ENCODE data around the gene CFAP58. TPM values are rescaled to one million over a fixed set of nuclear protein-coding genes. Genes with fewer than 3 reads are reported as not detected.

CFAP58 gene
- total RNA-seq, 2 donors from 2014 or later: 0.68 to 0.97 TPM

GRCh38 chr10:104434601-104435000 is 81.0 kb downstream of the CFAP58 start:
- Histone ChIP-seq H3K27ac (ENCODE audit: low read depth, low read length) (no peak overlapping the region), H3K36me3 (ENCODE audit: control insufficient read depth, insufficient read depth, low read length) (no peaks in the 10 kb centered on the region), H3K9me3 (ENCODE audit: control insufficient read depth, low read length) (no peaks in the 10 kb centered on the region), H3K4me3 (ENCODE audit: low read length) (no peak overlapping the region), H3K9ac (ENCODE audit: extremely low read depth, low read length, poor library complexity, severe bottlenecking) (no peak overlapping the region), H3K27me3 (ENCODE audit: control insufficient read depth, insufficient read depth, low read length, poor library complexity, severe bottlenecking) (no peaks in the 10 kb centered on the region), H3K4me1 (ENCODE audit: control insufficient read depth, insufficient read depth, low read length) (peaks cover 4% of the 10 kb centered on the region)
- Mint-ChIP-seq H3K4me1 (peaks cover 6% of the 10 kb centered on the region), H3K27me3 (ENCODE audit: insufficient read depth) (no peaks in the 10 kb centered on the region), H3K9me3 (no peaks in the 10 kb centered on the region), H3K36me3 (ENCODE audit: low read depth) (no peaks in the 10 kb centered on the region), H3K27ac (no peak overlapping the region), H3K4me3 (no peak overlapping the region)
- no peak for TF ChIP-seq CTCF (conservative IDR thresholded peaks at IDR 0.05)
- WGBS, 2 experiments (ENCODE audit: insufficient coverage in 1 of 2, insufficient read length in 1 of 2): 90 to 100% methylated on average over 1 of the region's 1 CpG
- DNase-seq: no peak

DNA sequence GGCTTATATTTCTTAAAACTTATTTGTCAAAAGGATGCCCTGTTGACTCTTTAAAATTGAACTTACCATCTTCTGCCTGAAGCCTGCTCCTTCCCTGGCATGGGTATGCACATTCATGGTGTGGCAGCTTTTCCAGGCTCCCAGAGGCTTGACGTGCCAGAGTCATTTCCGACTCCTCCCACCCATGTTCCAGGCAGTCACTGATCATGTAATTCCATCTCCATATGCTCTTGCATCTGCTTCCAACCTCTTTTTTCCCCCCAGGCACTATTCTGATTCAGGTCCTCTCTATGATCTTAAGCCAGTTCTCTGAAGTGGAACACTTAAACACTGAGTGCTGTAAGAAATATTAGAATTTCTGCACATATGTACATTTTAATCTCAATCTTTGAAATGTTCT is 82.2 kb downstream of the CFAP58 start:
- no peak for TF ChIP-seq CTCF (conservative IDR thresholded peaks at IDR 0.05)
- Histone ChIP-seq H3K4me1 (ENCODE audit: control insufficient read depth, insufficient read depth, low read length) (no peaks in the 10 kb centered on the region), H3K36me3 (ENCODE audit: control insufficient read depth, insufficient read depth, low read length) (no peaks in the 10 kb centered on the region), H3K9ac (ENCODE audit: extremely low read depth, low read length, poor library complexity, severe bottlenecking) (no peak overlapping the region), H3K9me3 (ENCODE audit: control insufficient read depth, low read length) (no peaks in the 10 kb centered on the region), H3K4me3 (ENCODE audit: low read length) (no peak overlapping the region), H3K27me3 (ENCODE audit: control insufficient read depth, insufficient read depth, low read length, poor library complexity, severe bottlenecking) (no peaks in the 10 kb centered on the region), H3K27ac (ENCODE audit: low read depth, low read length) (no peak overlapping the region)
- Mint-ChIP-seq H3K4me1 (no peaks in the 10 kb centered on the region), H3K4me3 (no peak overlapping the region), H3K27ac (no peak overlapping the region), H3K36me3 (ENCODE audit: low read depth) (no peaks in the 10 kb centered on the region), H3K27me3 (ENCODE audit: insufficient read depth) (no peaks in the 10 kb centered on the region), H3K9me3 (no peaks in the 10 kb centered on the region)
- 90% methylated on average over 2 of the region's 2 CpGs; no CpG with 5 or more reads in 1 of the 2 experiments for WGBS, 2 experiments (ENCODE audit: insufficient coverage in 1 of 2, insufficient read length in 1 of 2)
- no peak for DNase-seq

- DNase-seq: no peak
- Histone ChIP-seq H3K4me3 (ENCODE audit: low read length) (no peak overlapping the region), H3K9me3 (ENCODE audit: control insufficient read depth, low read length) (no peaks in the 10 kb centered on the region), H3K9ac (ENCODE audit: extremely low read depth, low read length, poor library complexity, severe bottlenecking) (no peak overlapping the region), H3K36me3 (ENCODE audit: control insufficient read depth, insufficient read depth, low read length) (no peaks in the 10 kb centered on the region), H3K27ac (ENCODE audit: low read depth, low read length) (no peak overlapping the region), H3K4me1 (ENCODE audit: control insufficient read depth, insufficient read depth, low read length) (no peaks in the 10 kb centered on the region), H3K27me3 (ENCODE audit: control insufficient read depth, insufficient read depth, low read length, poor library complexity, severe bottlenecking) (no peaks in the 10 kb centered on the region)
- no peaks in the 10 kb centered on the region for H3K36me3 Mint-ChIP-seq (ENCODE audit: low read depth)
- WGBS, 2 experiments (ENCODE audit: insufficient coverage in 1 of 2, insufficient read length in 1 of 2): 89% methylated on average over 2 of the region's 2 CpGs; no CpG with 5 or more reads in 1 of the 2 experiments
- H3K27ac Mint-ChIP-seq: no peak overlapping the region
- H3K4me3 Mint-ChIP-seq: no peak overlapping the region
- no peaks in the 10 kb centered on the region for H3K4me1 Mint-ChIP-seq
- H3K9me3 Mint-ChIP-seq: no peaks in the 10 kb centered on the region
- no peak for TF ChIP-seq CTCF (conservative IDR thresholded peaks at IDR 0.05)
- H3K27me3 Mint-ChIP-seq (ENCODE audit: insufficient read depth): no peaks in the 10 kb centered on the region
Observed at GRCh38 chr10:104437226-104437625, 83.6 kb downstream of the CFAP58 start.
